Measurements from ENCODE around the gene MAN2B2. TPM values are rescaled to one million over a fixed set of nuclear protein-coding genes. Genes with fewer than 3 reads are reported as not detected.

The MAN2B2 gene
- total and polyA plus RNA-seq, 2 donors from 2014 or later = 19.9 to 34.3 TPM

DNA sequence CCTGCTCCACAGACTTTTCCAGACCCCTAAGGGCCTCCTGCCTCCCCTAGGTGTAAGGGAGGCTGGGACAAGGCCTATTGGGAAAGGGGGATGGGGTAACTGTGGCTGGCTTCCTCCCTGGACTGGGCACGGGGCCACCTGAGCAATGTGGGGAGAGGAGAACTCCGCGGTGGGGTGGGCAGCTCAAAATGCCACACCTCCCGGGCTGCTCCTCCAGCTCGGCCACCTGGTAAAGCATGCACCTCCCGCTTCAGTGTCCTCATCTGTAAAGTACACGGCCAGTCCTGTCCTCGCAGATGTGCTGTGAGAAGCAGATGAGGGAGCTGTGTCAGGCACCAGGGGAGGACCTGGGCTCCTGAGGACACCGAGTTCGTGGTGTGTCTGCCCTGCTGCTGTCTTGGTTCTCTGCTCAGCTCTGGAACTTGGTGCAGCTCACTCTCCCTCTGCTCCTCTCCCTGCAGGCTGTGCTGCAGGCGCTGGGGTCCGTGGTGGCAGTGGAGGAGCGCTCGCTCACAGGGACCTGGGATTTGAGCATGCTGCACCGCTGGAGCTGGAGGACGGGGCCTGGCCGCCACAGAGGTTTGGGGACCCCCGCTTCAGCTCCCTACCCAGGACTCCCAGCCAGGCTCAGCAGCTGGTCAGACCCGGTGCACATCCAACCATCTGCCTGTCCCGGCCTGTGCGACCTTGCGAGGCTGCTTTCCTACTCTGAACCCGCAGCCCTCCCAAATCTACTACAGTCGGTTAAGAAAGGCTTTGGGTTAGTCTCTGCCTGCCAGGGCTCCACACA, 44.7 kb downstream of the MAN2B2 start:
- no peak for FAIRE-seq
- Histone ChIP-seq H3K27ac (ENCODE audit: low read depth in 2 of 2, low read length in 2 of 2) (no peak overlapping the region), H3K9me3 (ENCODE audit: control insufficient read depth in 2 of 3, insufficient read depth in 1 of 3, low read length in 3 of 3) (no peaks in the 10 kb centered on the region), H3K4me1 (ENCODE audit: control insufficient read depth in 2 of 3, insufficient read depth in 2 of 3, low read depth in 1 of 3, low read length in 3 of 3) (no peaks in the 10 kb centered on the region), H3K36me3 (ENCODE audit: control insufficient read depth in 2 of 3, insufficient read depth in 3 of 3, low read length in 3 of 3) (peaks cover 0 to 11% (median 5%) of the 10 kb centered on the region in 3 donors), H3K4me3 (ENCODE audit: low read length in 3 of 3) (no peak overlapping the region), H3K9ac (ENCODE audit: low read length in 3 of 3) (no peak overlapping the region), H3K27me3 (ENCODE audit: control insufficient read depth, insufficient read depth, low read length) (no peaks in the 10 kb centered on the region)
- DNase-seq = peak in 1 of 5 donors; percentile 49
- intact Hi-C loops (cut with DNase I) = no loop called here
- TF ChIP-seq, protein P1, sequence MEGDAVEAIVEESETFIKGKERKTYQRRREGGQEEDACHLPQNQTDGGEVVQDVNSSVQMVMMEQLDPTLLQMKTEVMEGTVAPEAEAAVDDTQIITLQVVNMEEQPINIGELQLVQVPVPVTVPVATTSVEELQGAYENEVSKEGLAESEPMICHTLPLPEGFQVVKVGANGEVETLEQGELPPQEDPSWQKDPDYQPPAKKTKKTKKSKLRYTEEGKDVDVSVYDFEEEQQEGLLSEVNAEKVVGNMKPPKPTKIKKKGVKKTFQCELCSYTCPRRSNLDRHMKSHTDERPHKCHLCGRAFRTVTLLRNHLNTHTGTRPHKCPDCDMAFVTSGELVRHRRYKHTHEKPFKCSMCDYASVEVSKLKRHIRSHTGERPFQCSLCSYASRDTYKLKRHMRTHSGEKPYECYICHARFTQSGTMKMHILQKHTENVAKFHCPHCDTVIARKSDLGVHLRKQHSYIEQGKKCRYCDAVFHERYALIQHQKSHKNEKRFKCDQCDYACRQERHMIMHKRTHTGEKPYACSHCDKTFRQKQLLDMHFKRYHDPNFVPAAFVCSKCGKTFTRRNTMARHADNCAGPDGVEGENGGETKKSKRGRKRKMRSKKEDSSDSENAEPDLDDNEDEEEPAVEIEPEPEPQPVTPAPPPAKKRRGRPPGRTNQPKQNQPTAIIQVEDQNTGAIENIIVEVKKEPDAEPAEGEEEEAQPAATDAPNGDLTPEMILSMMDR (IDR thresholded peaks at IDR 0.05; ENCODE audit: borderline replicate concordance, extremely low read depth, insufficient read depth) = no peak

DNA sequence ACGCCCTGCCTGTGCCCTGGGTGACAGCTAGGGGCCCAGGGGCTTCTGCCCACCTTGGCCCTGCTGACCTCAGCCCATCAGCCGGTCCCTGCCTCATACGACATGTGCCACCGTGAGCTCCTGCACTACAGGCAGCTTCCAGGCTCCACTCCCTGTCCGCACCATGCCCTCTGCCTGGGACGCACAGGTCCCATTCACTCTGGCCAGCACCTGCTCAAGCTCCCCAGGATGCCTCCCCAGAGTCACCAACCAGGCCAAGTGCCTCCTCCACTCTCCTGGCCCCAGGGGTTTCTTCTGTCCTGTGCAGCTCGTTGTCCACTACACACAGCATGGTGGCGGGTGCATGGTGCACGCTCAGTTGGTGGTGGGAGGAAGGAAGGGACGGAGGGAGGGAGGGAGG, 45.3 kb downstream of the MAN2B2 start:
- Histone ChIP-seq H3K9me3 (ENCODE audit: control insufficient read depth in 2 of 3, insufficient read depth in 1 of 3, low read length in 3 of 3) (no peaks in the 10 kb centered on the region), H3K9ac (ENCODE audit: low read length in 3 of 3) (no peak overlapping the region), H3K27ac (ENCODE audit: low read depth in 2 of 2, low read length in 2 of 2) (no peak overlapping the region), H3K4me3 (ENCODE audit: low read length in 3 of 3) (no peak overlapping the region), H3K4me1 (ENCODE audit: control insufficient read depth in 2 of 3, insufficient read depth in 2 of 3, low read depth in 1 of 3, low read length in 3 of 3) (no peaks in the 10 kb centered on the region), H3K27me3 (ENCODE audit: control insufficient read depth, insufficient read depth, low read length) (no peaks in the 10 kb centered on the region), H3K36me3 (ENCODE audit: control insufficient read depth in 2 of 3, insufficient read depth in 3 of 3, low read length in 3 of 3) (peaks cover 0 to 9% (median 5%) of the 10 kb centered on the region in 3 donors)
- DNase-seq = no peak
- TF ChIP-seq, protein P1 (IDR thresholded peaks at IDR 0.05; ENCODE audit: borderline replicate concordance, extremely low read depth, insufficient read depth) = no peak
- intact Hi-C loops (cut with DNase I) = no loop called here
- FAIRE-seq = no peak

DNA sequence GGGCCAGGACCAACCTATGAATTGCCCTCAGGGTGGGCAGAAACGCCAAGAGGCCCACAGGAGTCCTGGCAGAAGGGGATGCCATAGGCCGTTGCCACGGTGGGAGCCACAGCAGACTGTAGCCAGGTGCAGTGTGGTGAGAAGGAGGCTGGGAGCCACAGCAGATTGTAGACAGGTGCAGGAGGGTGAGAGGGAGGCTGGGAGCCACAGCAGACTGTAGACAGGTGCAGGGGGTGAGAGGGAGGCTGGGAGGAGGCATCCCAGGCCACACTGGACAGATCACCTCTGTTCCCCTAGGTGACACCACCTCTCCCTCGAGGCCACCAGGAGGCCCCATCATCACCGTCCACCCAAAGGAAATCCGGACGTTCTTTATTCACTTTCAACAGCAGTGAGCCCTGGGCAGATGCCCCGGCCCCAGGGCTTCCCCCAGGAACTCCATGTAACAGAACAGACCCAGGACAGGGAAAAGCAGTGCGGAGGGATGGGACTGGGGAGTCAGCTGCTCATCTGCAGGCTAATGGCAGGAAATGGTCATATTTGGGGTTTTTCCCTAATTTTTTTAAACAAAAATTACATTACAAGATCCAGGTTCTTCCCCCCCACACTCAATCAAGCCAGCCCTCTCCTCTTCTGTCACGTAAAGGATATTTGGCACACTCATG, 46.0 kb downstream of the MAN2B2 start:
- peaks cover 0 to 9% (median 5%) of the 10 kb centered on the region in 3 donors for H3K36me3 ChIP-seq (ENCODE audit: control insufficient read depth in 2 of 3, insufficient read depth in 3 of 3, low read length in 3 of 3)
- TF ChIP-seq, protein P1 (IDR thresholded peaks at IDR 0.05; ENCODE audit: borderline replicate concordance, extremely low read depth, insufficient read depth) = no peak
- no peak overlapping the region for H3K4me3 ChIP-seq (ENCODE audit: low read length in 3 of 3)
- no peaks in the 10 kb centered on the region for H3K9me3 ChIP-seq (ENCODE audit: control insufficient read depth in 2 of 3, insufficient read depth in 1 of 3, low read length in 3 of 3)
- no peak overlapping the region for H3K9ac ChIP-seq (ENCODE audit: low read length in 3 of 3)
- intact Hi-C loops (cut with DNase I) = no loop called here
- no peaks in the 10 kb centered on the region for H3K4me1 ChIP-seq (ENCODE audit: control insufficient read depth in 2 of 3, insufficient read depth in 2 of 3, low read depth in 1 of 3, low read length in 3 of 3)
- FAIRE-seq (no peak), DNase-seq (no peak)
- no peak overlapping the region for H3K27ac ChIP-seq (ENCODE audit: low read depth in 2 of 2, low read length in 2 of 2)
- no peaks in the 10 kb centered on the region for H3K27me3 ChIP-seq (ENCODE audit: control insufficient read depth, insufficient read depth, low read length)

All from kidney (tissue), 14 donors.